HL-60 (cell line): ENCODE results near the gene ATRN.

ENCODE experiments used
- GABPA ChIP-seq: IDR thresholded peaks from 2 replicates; pipeline ENCODE4 v1.6.1; 2012; ENCODE audit warnings: low read depth
- POLR2AphosphoS5 ChIP-seq: IDR thresholded peaks from 2 replicates; pipeline ENCODE4 v1.6.1; 2012; ENCODE audit warnings: low read depth
- SPI1 ChIP-seq: IDR thresholded peaks from 2 replicates; pipeline ENCODE4 v1.6.1; 2012; ENCODE audit warnings: low read depth, mild to moderate bottlenecking, borderline replicate concordance
- TF ChIP-seq, protein P1 (sequence below): IDR thresholded peaks from one replicate; pipeline ENCODE4 v1.5.1; 2011; ENCODE audit warnings: low read length, control low read depth, inconsistent platforms; ENCODE audit not compliant: insufficient read depth
- TF ChIP-seq, protein P2 (sequence below): IDR thresholded peaks from 2 replicates; pipeline ENCODE4 v1.6.1; 2012; ENCODE audit warnings: low read depth; ENCODE audit not compliant: insufficient replicate concordance

DNA sequence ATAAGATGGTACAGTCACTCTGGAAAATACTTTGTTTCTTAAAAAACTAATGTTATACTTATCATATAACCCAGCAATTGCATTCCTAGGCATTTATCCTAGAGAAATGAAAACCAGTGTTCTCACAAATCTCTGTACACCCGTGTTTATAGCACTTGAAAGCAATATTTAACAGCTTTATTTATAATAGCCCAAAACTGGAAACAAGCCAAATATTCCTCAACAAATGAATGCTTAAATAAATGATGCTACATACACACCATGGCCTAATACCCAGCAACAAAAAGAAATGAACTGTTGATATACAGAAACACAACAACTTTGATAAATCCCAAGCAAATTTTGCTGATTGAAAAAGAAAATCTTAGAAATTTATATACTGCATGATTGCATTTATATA lies 141.1 kb downstream of the ATRN start:
- TF ChIP-seq, protein P1, sequence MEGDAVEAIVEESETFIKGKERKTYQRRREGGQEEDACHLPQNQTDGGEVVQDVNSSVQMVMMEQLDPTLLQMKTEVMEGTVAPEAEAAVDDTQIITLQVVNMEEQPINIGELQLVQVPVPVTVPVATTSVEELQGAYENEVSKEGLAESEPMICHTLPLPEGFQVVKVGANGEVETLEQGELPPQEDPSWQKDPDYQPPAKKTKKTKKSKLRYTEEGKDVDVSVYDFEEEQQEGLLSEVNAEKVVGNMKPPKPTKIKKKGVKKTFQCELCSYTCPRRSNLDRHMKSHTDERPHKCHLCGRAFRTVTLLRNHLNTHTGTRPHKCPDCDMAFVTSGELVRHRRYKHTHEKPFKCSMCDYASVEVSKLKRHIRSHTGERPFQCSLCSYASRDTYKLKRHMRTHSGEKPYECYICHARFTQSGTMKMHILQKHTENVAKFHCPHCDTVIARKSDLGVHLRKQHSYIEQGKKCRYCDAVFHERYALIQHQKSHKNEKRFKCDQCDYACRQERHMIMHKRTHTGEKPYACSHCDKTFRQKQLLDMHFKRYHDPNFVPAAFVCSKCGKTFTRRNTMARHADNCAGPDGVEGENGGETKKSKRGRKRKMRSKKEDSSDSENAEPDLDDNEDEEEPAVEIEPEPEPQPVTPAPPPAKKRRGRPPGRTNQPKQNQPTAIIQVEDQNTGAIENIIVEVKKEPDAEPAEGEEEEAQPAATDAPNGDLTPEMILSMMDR, result no peak
- TF ChIP-seq, protein P2, sequence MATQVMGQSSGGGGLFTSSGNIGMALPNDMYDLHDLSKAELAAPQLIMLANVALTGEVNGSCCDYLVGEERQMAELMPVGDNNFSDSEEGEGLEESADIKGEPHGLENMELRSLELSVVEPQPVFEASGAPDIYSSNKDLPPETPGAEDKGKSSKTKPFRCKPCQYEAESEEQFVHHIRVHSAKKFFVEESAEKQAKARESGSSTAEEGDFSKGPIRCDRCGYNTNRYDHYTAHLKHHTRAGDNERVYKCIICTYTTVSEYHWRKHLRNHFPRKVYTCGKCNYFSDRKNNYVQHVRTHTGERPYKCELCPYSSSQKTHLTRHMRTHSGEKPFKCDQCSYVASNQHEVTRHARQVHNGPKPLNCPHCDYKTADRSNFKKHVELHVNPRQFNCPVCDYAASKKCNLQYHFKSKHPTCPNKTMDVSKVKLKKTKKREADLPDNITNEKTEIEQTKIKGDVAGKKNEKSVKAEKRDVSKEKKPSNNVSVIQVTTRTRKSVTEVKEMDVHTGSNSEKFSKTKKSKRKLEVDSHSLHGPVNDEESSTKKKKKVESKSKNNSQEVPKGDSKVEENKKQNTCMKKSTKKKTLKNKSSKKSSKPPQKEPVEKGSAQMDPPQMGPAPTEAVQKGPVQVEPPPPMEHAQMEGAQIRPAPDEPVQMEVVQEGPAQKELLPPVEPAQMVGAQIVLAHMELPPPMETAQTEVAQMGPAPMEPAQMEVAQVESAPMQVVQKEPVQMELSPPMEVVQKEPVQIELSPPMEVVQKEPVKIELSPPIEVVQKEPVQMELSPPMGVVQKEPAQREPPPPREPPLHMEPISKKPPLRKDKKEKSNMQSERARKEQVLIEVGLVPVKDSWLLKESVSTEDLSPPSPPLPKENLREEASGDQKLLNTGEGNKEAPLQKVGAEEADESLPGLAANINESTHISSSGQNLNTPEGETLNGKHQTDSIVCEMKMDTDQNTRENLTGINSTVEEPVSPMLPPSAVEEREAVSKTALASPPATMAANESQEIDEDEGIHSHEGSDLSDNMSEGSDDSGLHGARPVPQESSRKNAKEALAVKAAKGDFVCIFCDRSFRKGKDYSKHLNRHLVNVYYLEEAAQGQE, result no peak
- TF ChIP-seq GABPA, result no peak
- no peak for TF ChIP-seq POLR2AphosphoS5
- no peak for TF ChIP-seq SPI1
